ENCODE measurements around the gene SLC35E2B.
"Not testable (repeated sequence)": the region's sequence is repeated elsewhere in the genome, so short reads cannot be mapped to it uniquely, and the experiment has no call there.

SLC35E2B gene

GRCh38 chr1:1721201-1721600 is 28.6 kb upstream of the SLC35E2B start:
- peaks cover 59% of the 10 kb centered on the region for H3K36me3 Mint-ChIP-seq (ENCODE audit: low read depth)
- no peak overlapping the region for H3K4me3 Mint-ChIP-seq
- no peaks in the 10 kb centered on the region for H3K9me3 Mint-ChIP-seq
- H3K27ac Mint-ChIP-seq: peak overlapping the region; percentile 55
- peaks cover 7% of the 10 kb centered on the region for H3K4me1 Mint-ChIP-seq (ENCODE audit: low read depth)
- no peaks in the 10 kb centered on the region for H3K27me3 Mint-ChIP-seq
- DNase-seq: peak; percentile 1

- H3K36me3 Mint-ChIP-seq (ENCODE audit: low read depth): peaks cover 50% of the 10 kb centered on the region
- not testable (repeated sequence) for H3K4me3 Mint-ChIP-seq, H3K27ac Mint-ChIP-seq
These were observed 22.7 kb upstream of the SLC35E2B start for GRCh38 chr1:1715109-1715883.

DNA sequence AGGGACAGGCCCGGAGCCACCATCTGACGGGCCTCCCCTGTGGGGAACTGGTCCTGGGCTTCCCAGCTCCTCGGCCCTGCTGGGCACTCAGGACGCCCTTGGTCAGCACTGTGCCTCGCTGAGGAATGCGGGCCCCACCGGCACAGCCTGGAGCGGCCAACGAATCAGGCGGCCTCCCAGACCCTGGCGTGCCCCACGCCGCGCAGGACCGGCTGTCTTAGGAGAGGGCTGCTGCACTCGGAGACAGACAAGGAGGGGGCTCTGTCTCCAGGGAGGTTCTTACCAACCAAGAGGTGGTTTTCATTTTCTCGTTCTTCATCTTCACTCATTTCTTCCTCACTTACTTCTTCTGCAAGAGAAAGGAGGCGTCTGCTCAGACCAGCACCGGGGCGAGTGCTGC is 15.3 kb upstream of the SLC35E2B start:
- peaks cover 21% of the 10 kb centered on the region for H3K36me3 Mint-ChIP-seq (ENCODE audit: low read depth)
- H3K9me3 Mint-ChIP-seq; H3K27me3 Mint-ChIP-seq; H3K27ac Mint-ChIP-seq; H3K4me1 Mint-ChIP-seq (ENCODE audit: low read depth); DNase-seq; H3K4me3 Mint-ChIP-seq: not testable (repeated sequence)

More at GRCh38 chr1:1715109-1715883, 22.7 kb upstream of the SLC35E2B start:
- H3K9me3 Mint-ChIP-seq; H3K27me3 Mint-ChIP-seq; DNase-seq; H3K4me1 Mint-ChIP-seq (ENCODE audit: low read depth): not testable (repeated sequence)

DNA sequence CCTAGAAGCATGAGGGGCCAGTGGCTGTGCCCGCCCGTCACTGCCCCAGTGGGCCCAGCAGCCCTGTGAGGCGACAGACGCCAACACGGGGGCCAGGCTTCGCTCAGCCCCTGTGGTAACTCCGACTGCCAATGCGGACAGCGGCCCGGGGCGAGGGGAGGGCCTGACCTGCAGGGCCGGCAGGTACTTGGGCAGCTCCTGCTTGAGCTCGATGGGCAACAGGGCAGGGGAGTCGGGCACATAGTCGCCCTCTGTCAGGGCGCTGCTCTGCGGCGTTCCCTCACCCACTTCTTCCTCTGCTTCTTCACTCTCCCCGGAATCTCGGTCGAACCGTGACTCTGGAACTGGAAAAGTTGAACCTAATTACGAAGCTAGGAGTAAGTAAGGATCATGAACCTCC is 14.6 kb upstream of the SLC35E2B start:
- not testable (repeated sequence) for H3K9me3 Mint-ChIP-seq; H3K4me3 Mint-ChIP-seq; DNase-seq; H3K27me3 Mint-ChIP-seq; H3K27ac Mint-ChIP-seq; H3K4me1 Mint-ChIP-seq (ENCODE audit: low read depth)
- peaks cover 23% of the 10 kb centered on the region for H3K36me3 Mint-ChIP-seq (ENCODE audit: low read depth)

GRCh38 chr1:1705623-1706022 is 13.0 kb upstream of the SLC35E2B start:
- not testable (repeated sequence) for H3K4me1 Mint-ChIP-seq (ENCODE audit: low read depth); H3K9me3 Mint-ChIP-seq; H3K27me3 Mint-ChIP-seq; H3K27ac Mint-ChIP-seq; H3K4me3 Mint-ChIP-seq
- peak; percentile 8 for DNase-seq
- H3K36me3 Mint-ChIP-seq (ENCODE audit: low read depth): peaks cover 23% of the 10 kb centered on the region

GRCh38 chr1:1704284-1704957 is 11.8 kb upstream of the SLC35E2B start:
- not testable (repeated sequence) for H3K4me3 Mint-ChIP-seq; DNase-seq; H3K27me3 Mint-ChIP-seq; H3K27ac Mint-ChIP-seq; H3K4me1 Mint-ChIP-seq (ENCODE audit: low read depth); H3K9me3 Mint-ChIP-seq
- peaks cover 20% of the 10 kb centered on the region for H3K36me3 Mint-ChIP-seq (ENCODE audit: low read depth)

DNA sequence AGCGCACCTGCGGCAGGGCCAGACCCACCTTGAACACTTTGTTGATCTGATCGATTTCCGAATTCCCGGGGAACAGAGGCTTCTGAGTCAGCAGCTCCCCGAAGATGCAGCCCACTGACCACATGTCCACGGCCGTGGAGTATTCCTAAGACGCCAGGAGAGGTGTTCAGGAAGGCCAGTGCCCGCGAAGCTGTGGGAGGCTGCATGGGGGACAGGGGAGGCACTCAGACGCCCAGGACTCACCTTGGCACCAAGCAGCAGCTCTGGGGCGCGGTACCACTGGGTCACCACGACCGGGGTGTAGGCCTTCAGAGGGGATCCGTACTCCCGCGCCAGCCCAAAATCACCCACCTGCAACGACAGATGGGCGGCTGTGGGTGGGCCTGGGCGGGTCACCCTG is 11.2 kb upstream of the SLC35E2B start:
- peak; percentile 23 for DNase-seq

GRCh38 chr1:1702506-1702905 is 9.9 kb upstream of the SLC35E2B start:
- H3K4me1 Mint-ChIP-seq (ENCODE audit: low read depth); H3K27me3 Mint-ChIP-seq; H3K27ac Mint-ChIP-seq; DNase-seq; H3K4me3 Mint-ChIP-seq; H3K9me3 Mint-ChIP-seq: not testable (repeated sequence)
- peaks cover 17% of the 10 kb centered on the region for H3K36me3 Mint-ChIP-seq (ENCODE audit: low read depth)

More for the DNA sequence above, 11.2 kb upstream of the SLC35E2B start:
- H3K36me3 Mint-ChIP-seq (ENCODE audit: low read depth): peaks cover 20% of the 10 kb centered on the region
- H3K9me3 Mint-ChIP-seq: no peaks in the 10 kb centered on the region
- no peaks in the 10 kb centered on the region for H3K27me3 Mint-ChIP-seq
- H3K27ac Mint-ChIP-seq: no peak overlapping the region
- no peaks in the 10 kb centered on the region for H3K4me1 Mint-ChIP-seq (ENCODE audit: low read depth)
- no peak overlapping the region for H3K4me3 Mint-ChIP-seq

- not testable (repeated sequence) for H3K27me3 Mint-ChIP-seq; H3K36me3 Mint-ChIP-seq (ENCODE audit: low read depth); H3K9me3 Mint-ChIP-seq; H3K27ac Mint-ChIP-seq; DNase-seq; H3K4me3 Mint-ChIP-seq; H3K4me1 Mint-ChIP-seq (ENCODE audit: low read depth)
These were observed 8.0 kb upstream of the SLC35E2B start for GRCh38 chr1:1700557-1700956.

- not testable (repeated sequence) for H3K9me3 Mint-ChIP-seq; H3K27ac Mint-ChIP-seq; DNase-seq; H3K4me3 Mint-ChIP-seq; H3K4me1 Mint-ChIP-seq (ENCODE audit: low read depth); H3K27me3 Mint-ChIP-seq; H3K36me3 Mint-ChIP-seq (ENCODE audit: low read depth)
These were observed 7.5 kb upstream of the SLC35E2B start for GRCh38 chr1:1700067-1700466.

GRCh38 chr1:1699061-1699460 is 6.5 kb upstream of the SLC35E2B start:
- not testable (repeated sequence) for H3K4me1 Mint-ChIP-seq (ENCODE audit: low read depth); H3K27ac Mint-ChIP-seq; H3K9me3 Mint-ChIP-seq; H3K4me3 Mint-ChIP-seq; H3K27me3 Mint-ChIP-seq; H3K36me3 Mint-ChIP-seq (ENCODE audit: low read depth)
- peak; percentile 23 for DNase-seq

DNA sequence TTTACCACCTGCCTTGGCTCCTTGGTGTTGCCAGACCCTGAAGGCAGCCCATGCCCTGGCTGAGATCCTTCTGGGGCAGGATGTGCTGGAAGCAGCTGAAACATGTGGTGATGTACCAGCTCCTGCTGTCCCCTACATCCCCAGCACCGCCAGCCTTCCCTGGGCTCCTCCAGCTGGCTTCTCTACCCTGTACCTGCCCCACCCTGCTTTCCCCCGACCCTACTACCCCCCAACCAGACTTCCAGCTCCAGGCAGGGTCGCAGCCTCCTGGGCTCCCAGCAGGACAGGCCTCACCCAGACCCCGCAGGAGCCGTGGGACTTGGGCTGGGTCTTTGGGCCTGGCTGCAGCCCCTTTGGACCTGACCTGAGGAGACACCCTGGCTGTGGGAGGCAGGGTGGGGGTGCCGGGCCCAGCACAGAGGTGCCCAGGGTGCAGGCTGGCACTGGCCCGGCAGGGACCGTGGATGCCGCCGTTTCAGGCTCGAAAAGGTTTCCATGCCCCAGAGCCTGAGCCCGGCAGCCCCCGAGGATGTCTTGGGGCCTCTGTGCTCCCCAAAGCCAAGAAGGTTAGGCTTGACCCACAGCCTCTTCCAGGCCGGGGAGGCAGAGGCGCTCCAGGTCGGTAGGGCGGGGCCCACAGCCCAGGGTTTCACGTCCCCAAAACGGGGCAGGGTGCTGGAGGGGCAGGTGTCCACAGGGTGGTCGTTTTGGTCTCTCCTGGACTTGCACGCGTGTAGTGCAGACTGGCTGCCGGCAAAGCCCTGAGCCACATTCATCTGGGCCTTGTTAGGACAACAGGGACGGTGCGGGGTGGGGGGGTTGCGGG is 5.0 kb upstream of the SLC35E2B start:
- not testable (repeated sequence) for H3K4me3 Mint-ChIP-seq

DNA sequence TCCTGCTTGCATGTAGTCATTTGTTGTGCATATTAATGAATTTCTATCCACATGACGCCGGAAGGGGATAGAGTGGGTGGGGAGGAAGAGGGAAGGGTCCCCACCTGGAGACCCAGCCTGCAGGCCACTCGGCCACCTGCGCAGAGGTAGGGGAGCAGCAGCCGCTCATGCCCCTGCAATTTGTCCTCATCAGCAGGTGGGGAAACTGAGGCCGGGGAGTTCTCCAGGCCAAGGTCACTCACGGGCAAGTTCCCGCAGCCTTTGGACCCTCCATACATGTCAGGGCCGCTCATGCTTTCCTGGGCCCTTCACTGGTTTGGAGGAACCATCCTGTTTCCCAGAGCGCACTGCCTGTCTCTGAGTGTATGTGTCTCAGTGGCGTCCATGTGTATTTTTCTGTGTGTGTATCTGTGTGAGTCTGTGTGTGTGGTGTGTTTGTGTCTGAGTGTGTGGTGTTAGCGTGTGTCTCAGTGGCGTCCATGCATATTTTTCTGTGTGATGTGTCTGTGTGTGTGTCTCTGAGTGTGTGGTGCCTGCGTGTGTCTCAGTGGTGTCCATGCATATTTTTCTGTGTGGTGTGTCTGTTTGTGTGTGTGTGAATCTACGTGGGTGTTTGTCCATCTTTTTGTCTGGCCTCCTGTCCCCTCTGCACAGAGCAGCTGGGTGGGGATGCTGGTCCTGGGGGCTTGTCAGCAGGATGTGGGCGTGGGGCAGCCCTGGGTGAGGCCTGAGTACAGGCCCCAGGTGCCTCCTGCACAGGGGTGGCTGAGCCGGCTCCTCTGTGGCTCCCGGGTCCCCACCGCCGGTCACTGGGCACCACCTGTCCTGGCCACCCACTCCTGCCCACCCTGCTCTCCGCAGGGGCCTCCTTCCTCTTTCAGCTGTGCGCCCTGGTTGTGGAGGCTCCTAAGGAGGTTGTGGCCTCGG is 4.1 kb upstream of the SLC35E2B start:
- not testable (repeated sequence) for H3K27ac Mint-ChIP-seq; H3K4me1 Mint-ChIP-seq (ENCODE audit: low read depth); H3K27me3 Mint-ChIP-seq; H3K36me3 Mint-ChIP-seq (ENCODE audit: low read depth); H3K9me3 Mint-ChIP-seq; H3K4me3 Mint-ChIP-seq
- DNase-seq: peak; percentile 6

More for the DNA sequence above, 5.0 kb upstream of the SLC35E2B start:
- not testable (repeated sequence) for H3K9me3 Mint-ChIP-seq; H3K27ac Mint-ChIP-seq; H3K36me3 Mint-ChIP-seq (ENCODE audit: low read depth); H3K27me3 Mint-ChIP-seq; H3K4me1 Mint-ChIP-seq (ENCODE audit: low read depth)
- DNase-seq: peak; percentile 25

GRCh38 chr1:1692324-1692713 is 276 bp downstream of the SLC35E2B start:
- peak; percentile 91 for DNase-seq
- Mint-ChIP-seq H3K4me3 (peak overlapping the region; percentile 77), H3K36me3 (ENCODE audit: low read depth) (peaks cover 12% of the 10 kb centered on the region), H3K4me1 (ENCODE audit: low read depth) (peaks cover 12% of the 10 kb centered on the region), H3K27ac (peak overlapping the region; percentile 80)
- not testable (repeated sequence) for H3K27me3 Mint-ChIP-seq, H3K9me3 Mint-ChIP-seq
